HEK293 (cell line): ENCODE measurements around the gene S1PR5.

Experiments used
- CTCF ChIA-PET: fragments of 350-600 bp; formaldehyde crosslinking; extraction: SDS; loops from one replicate; lab custom pipeline; 2021; ENCODE audit warnings: antibody characterized with exemption; lab: Yijun Ruan, JAX
- POLR2A ChIA-PET: fragments of 300-600 bp; formaldehyde crosslinking; extraction: SDS; loops from one replicate; lab custom pipeline; 2020; ENCODE audit warnings: antibody characterized with exemption, inconsistent platforms; lab: Yijun Ruan, JAX
- H3K27ac ChIP-seq: fragments of 200-500 bp; sonication (Bioruptor generic); 2 replicates; pipeline ENCODE4 v1.5.1; 2014; ENCODE audit warnings: low read depth, low read length, control low read depth, inconsistent platforms; ENCODE audit errors: extremely low read depth
- H3K36me3 ChIP-seq, 2 experiments: fragments of 200-500 bp in 1 of 2; sonication (Bioruptor generic) in 1 of 2; 1 replicate in 1 of 2; 2 replicates in 1 of 2; pipeline ENCODE4 v1.5.1; 2014 to 2017; ENCODE audit warnings: inconsistent platforms in 2 of 2, low read length in 2 of 2; ENCODE audit not compliant: control insufficient read depth in 2 of 2, insufficient read depth in 1 of 2
- H3K4me1 ChIP-seq: fragments of 200-500 bp; sonication (Bioruptor generic); 2 replicates; pipeline ENCODE4 v1.5.1; 2014; ENCODE audit warnings: mild to moderate bottlenecking, low read length, inconsistent platforms; ENCODE audit not compliant: control insufficient read depth, insufficient read depth
- H3K4me3 ChIP-seq: 2 replicates; pipeline ENCODE4 v1.5.1; 2011; ENCODE audit warnings: low read depth, mild to moderate bottlenecking, control low read depth, low read length, moderate library complexity
- H3K9me3 ChIP-seq: fragments of 200-500 bp; sonication (Bioruptor generic); 2 replicates; pipeline ENCODE4 v1.5.1; 2014; ENCODE audit warnings: low read depth, low read length, inconsistent platforms; ENCODE audit not compliant: control insufficient read depth, insufficient read depth
- BCL11A ChIP-seq: fragments of 450-650 bp; formaldehyde crosslinking; IDR thresholded peaks from 2 replicates; pipeline ENCODE4 v1.5.1; 2016; ENCODE audit warnings: low read depth, missing biosample characterization, missing genetic modification characterization
- YY2 ChIP-seq: fragments of 450-650 bp; formaldehyde crosslinking; IDR thresholded peaks from 2 replicates; pipeline ENCODE4 v1.5.1; 2016; ENCODE audit warnings: missing biosample characterization, missing genetic modification characterization
- ZBTB48 ChIP-seq: fragments of 450-650 bp; formaldehyde crosslinking; IDR thresholded peaks from 2 replicates; pipeline ENCODE4 v1.5.1; 2016; ENCODE audit warnings: missing biosample characterization, missing genetic modification characterization
- ZNF112 ChIP-seq: fragments of 450-650 bp; formaldehyde crosslinking; IDR thresholded peaks from 2 replicates; pipeline ENCODE4 v1.5.0; 2017; ENCODE audit warnings: missing biosample characterization, missing genetic modification characterization
- ZNF121 ChIP-seq: fragments of 450-650 bp; formaldehyde crosslinking; IDR thresholded peaks from 2 replicates; pipeline ENCODE4 v1.5.1; 2016; ENCODE audit warnings: missing biosample characterization, missing genetic modification characterization
- ZNF157 ChIP-seq: fragments of 450-650 bp; formaldehyde crosslinking; IDR thresholded peaks from 2 replicates; pipeline ENCODE4 v1.5.1; 2016; ENCODE audit warnings: missing biosample characterization, missing genetic modification characterization
- ZNF16 ChIP-seq: fragments of 450-650 bp; formaldehyde crosslinking; IDR thresholded peaks from 2 replicates; pipeline ENCODE4 v1.5.1; 2016; ENCODE audit warnings: low read depth, missing biosample characterization, missing genetic modification characterization
- ZNF2 ChIP-seq: fragments of 450-650 bp; formaldehyde crosslinking; IDR thresholded peaks from 2 replicates; pipeline ENCODE4 v1.5.1; 2016; ENCODE audit warnings: missing biosample characterization, missing genetic modification characterization
- ZNF214 ChIP-seq: fragments of 450-650 bp; formaldehyde crosslinking; IDR thresholded peaks from 2 replicates; pipeline ENCODE4 v1.5.1; 2017; ENCODE audit warnings: missing biosample characterization, mild to moderate bottlenecking, missing genetic modification characterization, borderline replicate concordance
- ZNF223 ChIP-seq: fragments of 450-650 bp; formaldehyde crosslinking; IDR thresholded peaks from 2 replicates; pipeline ENCODE4 v1.5.1; 2016; ENCODE audit warnings: missing biosample characterization, missing genetic modification characterization
- ZNF48 ChIP-seq: fragments of 450-650 bp; formaldehyde crosslinking; IDR thresholded peaks from 2 replicates; pipeline ENCODE4 v1.5.1; 2016; ENCODE audit warnings: missing biosample characterization, missing genetic modification characterization
- ZNF561 ChIP-seq: fragments of 450-650 bp; IDR thresholded peaks from 2 replicates; pipeline ENCODE4 v1.5.1; 2018; ENCODE audit warnings: missing biosample characterization, missing genetic modification characterization, borderline replicate concordance
- ZNF654 ChIP-seq: fragments of 450-650 bp; formaldehyde crosslinking; IDR thresholded peaks from 2 replicates; pipeline ENCODE4 v1.5.1; 2016; ENCODE audit warnings: low read depth, missing biosample characterization, missing genetic modification characterization
- ZNF660 ChIP-seq: fragments of 450-650 bp; IDR thresholded peaks from 2 replicates; pipeline ENCODE4 v1.5.1; 2018; ENCODE audit warnings: missing biosample characterization, mild to moderate bottlenecking, missing genetic modification characterization
- ZNF837 ChIP-seq: fragments of 450-650 bp; formaldehyde crosslinking; IDR thresholded peaks from 2 replicates; pipeline ENCODE4 v1.5.1; 2016; ENCODE audit warnings: missing biosample characterization, missing genetic modification characterization
- TF ChIP-seq, protein P1 (sequence below): fragments of 450-650 bp; formaldehyde crosslinking; IDR thresholded peaks from 2 replicates; pipeline ENCODE4 v1.5.1; 2016; ENCODE audit warnings: missing biosample characterization, missing genetic modification characterization
- TF ChIP-seq, protein P2 (sequence below): fragments of 450-650 bp; formaldehyde crosslinking; IDR thresholded peaks from 2 replicates; pipeline ENCODE4 v1.5.1; 2016; ENCODE audit warnings: missing biosample characterization, missing genetic modification characterization
- TF ChIP-seq, protein P3 (sequence below): fragments of 450-650 bp; formaldehyde crosslinking; conservative IDR thresholded peaks from 2 replicates; pipeline ENCODE4 v1.5.1; 2016; ENCODE audit warnings: low read depth, missing biosample characterization, missing genetic modification characterization
- TF ChIP-seq, protein P4 (sequence below): fragments of 450-650 bp; formaldehyde crosslinking; IDR thresholded peaks from 2 replicates; pipeline ENCODE4 v1.5.1; 2016; ENCODE audit warnings: missing biosample characterization, missing genetic modification characterization
- TF ChIP-seq, protein P5 (sequence below): fragments of 450-650 bp; formaldehyde crosslinking; IDR thresholded peaks from 2 replicates; pipeline ENCODE4 v1.5.1; 2016; ENCODE audit warnings: missing biosample characterization, missing genetic modification characterization
- TF ChIP-seq, protein P6 (sequence below): fragments of 450-650 bp; formaldehyde crosslinking; IDR thresholded peaks from 2 replicates; pipeline ENCODE4 v1.5.1; 2017; ENCODE audit warnings: missing biosample characterization, missing genetic modification characterization

S1PR5 gene, protein sequence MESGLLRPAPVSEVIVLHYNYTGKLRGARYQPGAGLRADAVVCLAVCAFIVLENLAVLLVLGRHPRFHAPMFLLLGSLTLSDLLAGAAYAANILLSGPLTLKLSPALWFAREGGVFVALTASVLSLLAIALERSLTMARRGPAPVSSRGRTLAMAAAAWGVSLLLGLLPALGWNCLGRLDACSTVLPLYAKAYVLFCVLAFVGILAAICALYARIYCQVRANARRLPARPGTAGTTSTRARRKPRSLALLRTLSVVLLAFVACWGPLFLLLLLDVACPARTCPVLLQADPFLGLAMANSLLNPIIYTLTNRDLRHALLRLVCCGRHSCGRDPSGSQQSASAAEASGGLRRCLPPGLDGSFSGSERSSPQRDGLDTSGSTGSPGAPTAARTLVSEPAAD

DNA sequence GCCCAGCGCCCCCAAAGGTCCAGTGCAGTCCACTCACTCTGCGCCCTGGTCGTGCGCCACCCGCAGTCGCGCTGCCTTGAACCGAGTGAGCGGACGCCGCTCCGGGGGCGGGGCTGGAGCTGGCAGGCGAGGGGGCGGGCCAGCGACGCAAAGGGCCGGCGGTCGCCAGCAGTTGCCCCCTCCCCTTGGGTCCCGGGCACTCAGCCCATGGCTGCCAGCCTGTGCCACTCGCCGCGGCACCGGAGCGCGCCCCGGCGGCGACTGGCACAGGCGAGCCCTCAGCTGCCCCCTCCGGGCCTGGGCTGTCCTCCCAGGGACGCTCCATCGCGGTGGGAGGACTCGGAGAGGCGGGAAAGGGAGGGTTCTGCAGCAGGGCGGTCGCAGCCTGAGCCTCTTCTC, at the start of gene S1PR5:
Gene S1PR5, minus strand, starts transcription at position 87 of the 399 bp plus-strand sequence. CDS start 2,436 bp downstream, outside the sequence.
- ChIA-PET POLR2A (interaction anchor here (0.8 to 1.0 kb wide), 2 partner anchors 35 to 44 kb away, joined by 3 to 7 read pairs; no protein-coding TSS in a partner anchor), CTCF (interaction anchor here (0.6 to 2.2 kb wide), 6 partner anchors 9 to 1021 kb away, joined by 3 to 6 read pairs (median 3); no protein-coding TSS in a partner anchor)
- peaks cover 0 to 8% of the 10 kb centered on the region in 2 experiments; a peak in 1 of 3 replicates for H3K36me3 ChIP-seq
- no peaks in the 10 kb centered on the region for H3K9me3 ChIP-seq
- peak within 1 kb of the TSS; percentile 39; the same call in 1 of the 2 replicates for H3K27ac ChIP-seq
- H3K4me3 ChIP-seq = peak within 1 kb of the TSS; percentile 53
- peaks cover 3% of the 10 kb centered on the region; the same call in 1 of the 2 replicates for H3K4me1 ChIP-seq
- TF ChIP-seq, protein P1, sequence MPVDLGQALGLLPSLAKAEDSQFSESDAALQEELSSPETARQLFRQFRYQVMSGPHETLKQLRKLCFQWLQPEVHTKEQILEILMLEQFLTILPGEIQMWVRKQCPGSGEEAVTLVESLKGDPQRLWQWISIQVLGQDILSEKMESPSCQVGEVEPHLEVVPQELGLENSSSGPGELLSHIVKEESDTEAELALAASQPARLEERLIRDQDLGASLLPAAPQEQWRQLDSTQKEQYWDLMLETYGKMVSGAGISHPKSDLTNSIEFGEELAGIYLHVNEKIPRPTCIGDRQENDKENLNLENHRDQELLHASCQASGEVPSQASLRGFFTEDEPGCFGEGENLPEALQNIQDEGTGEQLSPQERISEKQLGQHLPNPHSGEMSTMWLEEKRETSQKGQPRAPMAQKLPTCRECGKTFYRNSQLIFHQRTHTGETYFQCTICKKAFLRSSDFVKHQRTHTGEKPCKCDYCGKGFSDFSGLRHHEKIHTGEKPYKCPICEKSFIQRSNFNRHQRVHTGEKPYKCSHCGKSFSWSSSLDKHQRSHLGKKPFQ (tag by site-specific recombination) = no peak
- no peak for TF ChIP-seq ZNF157
- TF ChIP-seq, protein P2, sequence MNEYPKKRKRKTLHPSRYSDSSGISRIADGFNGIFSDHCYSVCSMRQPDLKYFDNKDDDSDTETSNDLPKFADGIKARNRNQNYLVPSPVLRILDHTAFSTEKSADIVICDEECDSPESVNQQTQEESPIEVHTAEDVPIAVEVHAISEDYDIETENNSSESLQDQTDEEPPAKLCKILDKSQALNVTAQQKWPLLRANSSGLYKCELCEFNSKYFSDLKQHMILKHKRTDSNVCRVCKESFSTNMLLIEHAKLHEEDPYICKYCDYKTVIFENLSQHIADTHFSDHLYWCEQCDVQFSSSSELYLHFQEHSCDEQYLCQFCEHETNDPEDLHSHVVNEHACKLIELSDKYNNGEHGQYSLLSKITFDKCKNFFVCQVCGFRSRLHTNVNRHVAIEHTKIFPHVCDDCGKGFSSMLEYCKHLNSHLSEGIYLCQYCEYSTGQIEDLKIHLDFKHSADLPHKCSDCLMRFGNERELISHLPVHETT (tag by site-specific recombination) = no peak
- TF ChIP-seq ZNF16 (tag by site-specific recombination) = no peak
- no peak for TF ChIP-seq ZNF654
- TF ChIP-seq ZBTB48 = 0 out of 2 replicates have a peak, but pooled peaks have one; percentile 21
- no peak for TF ChIP-seq ZNF2
- TF ChIP-seq, protein P3, sequence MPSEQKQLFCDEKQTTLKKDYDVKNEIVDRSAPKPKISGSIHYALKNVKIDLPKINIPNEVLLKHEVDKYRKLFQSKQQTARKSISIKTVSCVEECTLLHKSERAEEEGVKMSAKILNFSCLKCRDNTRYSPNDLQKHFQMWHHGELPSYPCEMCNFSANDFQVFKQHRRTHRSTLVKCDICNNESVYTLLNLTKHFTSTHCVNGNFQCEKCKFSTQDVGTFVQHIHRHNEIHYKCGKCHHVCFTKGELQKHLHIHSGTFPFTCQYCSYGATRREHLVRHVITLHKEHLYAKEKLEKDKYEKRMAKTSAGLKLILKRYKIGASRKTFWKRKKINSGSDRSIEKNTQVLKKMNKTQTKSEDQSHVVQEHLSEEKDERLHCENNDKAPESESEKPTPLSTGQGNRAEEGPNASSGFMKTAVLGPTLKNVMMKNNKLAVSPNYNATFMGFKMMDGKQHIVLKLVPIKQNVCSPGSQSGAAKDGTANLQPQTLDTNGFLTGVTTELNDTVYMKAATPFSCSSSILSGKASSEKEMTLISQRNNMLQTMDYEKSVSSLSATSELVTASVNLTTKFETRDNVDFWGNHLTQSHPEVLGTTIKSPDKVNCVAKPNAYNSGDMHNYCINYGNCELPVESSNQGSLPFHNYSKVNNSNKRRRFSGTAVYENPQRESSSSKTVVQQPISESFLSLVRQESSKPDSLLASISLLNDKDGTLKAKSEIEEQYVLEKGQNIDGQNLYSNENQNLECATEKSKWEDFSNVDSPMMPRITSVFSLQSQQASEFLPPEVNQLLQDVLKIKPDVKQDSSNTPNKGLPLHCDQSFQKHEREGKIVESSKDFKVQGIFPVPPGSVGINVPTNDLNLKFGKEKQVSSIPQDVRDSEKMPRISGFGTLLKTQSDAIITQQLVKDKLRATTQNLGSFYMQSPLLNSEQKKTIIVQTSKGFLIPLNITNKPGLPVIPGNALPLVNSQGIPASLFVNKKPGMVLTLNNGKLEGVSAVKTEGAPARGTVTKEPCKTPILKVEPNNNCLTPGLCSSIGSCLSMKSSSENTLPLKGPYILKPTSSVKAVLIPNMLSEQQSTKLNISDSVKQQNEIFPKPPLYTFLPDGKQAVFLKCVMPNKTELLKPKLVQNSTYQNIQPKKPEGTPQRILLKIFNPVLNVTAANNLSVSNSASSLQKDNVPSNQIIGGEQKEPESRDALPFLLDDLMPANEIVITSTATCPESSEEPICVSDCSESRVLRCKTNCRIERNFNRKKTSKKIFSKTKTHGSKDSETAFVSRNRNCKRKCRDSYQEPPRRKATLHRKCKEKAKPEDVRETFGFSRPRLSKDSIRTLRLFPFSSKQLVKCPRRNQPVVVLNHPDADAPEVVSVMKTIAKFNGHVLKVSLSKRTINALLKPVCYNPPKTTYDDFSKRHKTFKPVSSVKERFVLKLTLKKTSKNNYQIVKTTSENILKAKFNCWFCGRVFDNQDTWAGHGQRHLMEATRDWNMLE (tag by site-specific recombination) = no peak
- TF ChIP-seq, protein P4, sequence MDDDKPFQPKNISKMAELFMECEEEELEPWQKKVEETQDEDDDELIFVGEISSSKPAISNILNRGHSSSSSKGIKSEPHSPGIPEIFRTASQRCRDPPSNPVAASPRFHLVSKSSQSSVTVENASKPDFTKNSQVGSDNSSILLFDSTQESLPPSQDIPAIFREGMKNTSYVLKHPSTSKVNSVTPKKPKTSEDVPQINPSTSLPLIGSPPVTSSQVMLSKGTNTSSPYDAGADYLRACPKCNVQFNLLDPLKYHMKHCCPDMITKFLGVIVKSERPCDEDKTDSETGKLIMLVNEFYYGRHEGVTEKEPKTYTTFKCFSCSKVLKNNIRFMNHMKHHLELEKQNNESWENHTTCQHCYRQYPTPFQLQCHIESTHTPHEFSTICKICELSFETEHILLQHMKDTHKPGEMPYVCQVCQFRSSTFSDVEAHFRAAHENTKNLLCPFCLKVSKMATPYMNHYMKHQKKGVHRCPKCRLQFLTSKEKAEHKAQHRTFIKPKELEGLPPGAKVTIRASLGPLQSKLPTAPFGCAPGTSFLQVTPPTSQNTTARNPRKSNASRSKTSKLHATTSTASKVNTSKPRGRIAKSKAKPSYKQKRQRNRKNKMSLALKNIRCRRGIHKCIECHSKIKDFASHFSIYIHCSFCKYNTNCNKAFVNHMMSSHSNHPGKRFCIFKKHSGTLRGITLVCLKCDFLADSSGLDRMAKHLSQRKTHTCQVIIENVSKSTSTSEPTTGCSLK (tag by site-specific recombination) = no peak
- TF ChIP-seq ZNF48 = no peak
- no peak for TF ChIP-seq ZNF660 (tag by site-specific recombination)
- TF ChIP-seq, protein P5, sequence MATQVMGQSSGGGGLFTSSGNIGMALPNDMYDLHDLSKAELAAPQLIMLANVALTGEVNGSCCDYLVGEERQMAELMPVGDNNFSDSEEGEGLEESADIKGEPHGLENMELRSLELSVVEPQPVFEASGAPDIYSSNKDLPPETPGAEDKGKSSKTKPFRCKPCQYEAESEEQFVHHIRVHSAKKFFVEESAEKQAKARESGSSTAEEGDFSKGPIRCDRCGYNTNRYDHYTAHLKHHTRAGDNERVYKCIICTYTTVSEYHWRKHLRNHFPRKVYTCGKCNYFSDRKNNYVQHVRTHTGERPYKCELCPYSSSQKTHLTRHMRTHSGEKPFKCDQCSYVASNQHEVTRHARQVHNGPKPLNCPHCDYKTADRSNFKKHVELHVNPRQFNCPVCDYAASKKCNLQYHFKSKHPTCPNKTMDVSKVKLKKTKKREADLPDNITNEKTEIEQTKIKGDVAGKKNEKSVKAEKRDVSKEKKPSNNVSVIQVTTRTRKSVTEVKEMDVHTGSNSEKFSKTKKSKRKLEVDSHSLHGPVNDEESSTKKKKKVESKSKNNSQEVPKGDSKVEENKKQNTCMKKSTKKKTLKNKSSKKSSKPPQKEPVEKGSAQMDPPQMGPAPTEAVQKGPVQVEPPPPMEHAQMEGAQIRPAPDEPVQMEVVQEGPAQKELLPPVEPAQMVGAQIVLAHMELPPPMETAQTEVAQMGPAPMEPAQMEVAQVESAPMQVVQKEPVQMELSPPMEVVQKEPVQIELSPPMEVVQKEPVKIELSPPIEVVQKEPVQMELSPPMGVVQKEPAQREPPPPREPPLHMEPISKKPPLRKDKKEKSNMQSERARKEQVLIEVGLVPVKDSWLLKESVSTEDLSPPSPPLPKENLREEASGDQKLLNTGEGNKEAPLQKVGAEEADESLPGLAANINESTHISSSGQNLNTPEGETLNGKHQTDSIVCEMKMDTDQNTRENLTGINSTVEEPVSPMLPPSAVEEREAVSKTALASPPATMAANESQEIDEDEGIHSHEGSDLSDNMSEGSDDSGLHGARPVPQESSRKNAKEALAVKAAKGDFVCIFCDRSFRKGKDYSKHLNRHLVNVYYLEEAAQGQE = no peak
- TF ChIP-seq ZNF112 (tag by site-specific recombination) = no peak
- TF ChIP-seq, protein P6, sequence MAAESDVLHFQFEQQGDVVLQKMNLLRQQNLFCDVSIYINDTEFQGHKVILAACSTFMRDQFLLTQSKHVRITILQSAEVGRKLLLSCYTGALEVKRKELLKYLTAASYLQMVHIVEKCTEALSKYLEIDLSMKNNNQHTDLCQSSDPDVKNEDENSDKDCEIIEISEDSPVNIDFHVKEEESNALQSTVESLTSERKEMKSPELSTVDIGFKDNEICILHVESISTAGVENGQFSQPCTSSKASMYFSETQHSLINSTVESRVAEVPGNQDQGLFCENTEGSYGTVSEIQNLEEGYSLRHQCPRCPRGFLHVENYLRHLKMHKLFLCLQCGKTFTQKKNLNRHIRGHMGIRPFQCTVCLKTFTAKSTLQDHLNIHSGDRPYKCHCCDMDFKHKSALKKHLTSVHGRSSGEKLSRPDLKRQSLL (tag by site-specific recombination) = 0 out of 2 replicates have a peak, but pooled peaks have one; percentile 16
- no peak for TF ChIP-seq ZNF121
- TF ChIP-seq ZNF214 (tag by site-specific recombination) = no peak
- no peak for TF ChIP-seq ZNF223
- no peak for TF ChIP-seq ZNF837 (tag by site-specific recombination)
- TF ChIP-seq BCL11A (tag by site-specific recombination) = no peak
- no peak for TF ChIP-seq YY2 (tag by site-specific recombination)
- TF ChIP-seq ZNF561 (tag by site-specific recombination) = no peak
